Measurements from ENCODE around the gene TLE2. TPM values are rescaled to one million over a fixed set of nuclear protein-coding genes. Genes with fewer than 3 reads are reported as not detected.

TLE2 gene
- total RNA-seq, 1 experiment from 2014 or later: 3.1 TPM

GRCh38 chr19:3006075-3006767 is 22.9 kb downstream of the TLE2 start:
- Histone ChIP-seq H3K23ac (ENCODE audit: insufficient read length, low read depth, low read length) (no peak overlapping the region), H4K91ac (ENCODE audit: insufficient read length, low read depth, low read length) (no peak overlapping the region), H3K79me2 (ENCODE audit: insufficient read depth, low read length) (no peaks in the 10 kb centered on the region), H3T11ph (ENCODE audit: low read length) (no peak overlapping the region), H2BK15ac (ENCODE audit: low read depth, low read length) (no peak overlapping the region), H3K79me1 (ENCODE audit: insufficient read depth, low read depth, low read length, poor library complexity, severe bottlenecking) (no peaks in the 10 kb centered on the region), H2BK12ac (ENCODE audit: insufficient read length, low read depth, low read length) (no peak overlapping the region), H3K27me3 (ENCODE audit: insufficient read depth, low read length) (no peaks in the 10 kb centered on the region), H3K18ac (ENCODE audit: insufficient read length, low read depth, low read length) (no peak overlapping the region), H3K27ac (ENCODE audit: insufficient read length, low read depth, low read length) (no peak overlapping the region), H3K4ac (ENCODE audit: low read depth, low read length) (no peak overlapping the region), H4K8ac (replicated peaks; ENCODE audit: insufficient read length, low read depth, low read length) (no peak overlapping the region), H2AK5ac (ENCODE audit: insufficient read length, low read length) (no peak overlapping the region), H4K5ac (ENCODE audit: insufficient read length, low read depth, low read length) (no peak overlapping the region), H3K56ac (ENCODE audit: insufficient read length, low read depth, low read length) (no peak overlapping the region), H3K4me2 (ENCODE audit: insufficient read depth, insufficient read length, low read length) (no peak overlapping the region), H4K20me1 (ENCODE audit: control insufficient read depth, insufficient read depth, insufficient read length) (no peaks in the 10 kb centered on the region), H2AFZ (ENCODE audit: low read length) (no peak overlapping the region), H2BK120ac (ENCODE audit: low read depth, low read length, poor library complexity, severe bottlenecking) (no peak overlapping the region), H3K9ac (ENCODE audit: extremely low read depth, insufficient read length, low read length) (no peak overlapping the region), H2BK5ac (ENCODE audit: insufficient read length, low read length) (no peak overlapping the region), H2BK20ac (ENCODE audit: low read depth, low read length, poor library complexity, severe bottlenecking) (no peak overlapping the region), H3K4me1 (ENCODE audit: insufficient read depth, low read length) (no peaks in the 10 kb centered on the region), H3K23me2 (ENCODE audit: insufficient read length, low read depth, low read length, poor library complexity, severe bottlenecking) (no peaks in the 10 kb centered on the region), H3K9me3 (ENCODE audit: control insufficient read depth, low read depth, low read length) (no peaks in the 10 kb centered on the region), H3K14ac (ENCODE audit: insufficient read depth, low read length) (no peak overlapping the region)
- Mint-ChIP-seq H3K9me3 (no peaks in the 10 kb centered on the region; a peak in 1 of 5 replicates), H3K4me1 (peaks cover 0 to 14% of the 10 kb centered on the region in 2 experiments; a peak in 2 of 4 replicates), H3K4me3 (no peak overlapping the region), H3K36me3 (ENCODE audit: insufficient read depth in 1 of 3, low read depth in 3 of 3) (no peaks in the 10 kb centered on the region), H3K27me3 (ENCODE audit: low read depth) (peaks cover 8% of the 10 kb centered on the region), H3K27ac (no peak overlapping the region)
- no CpG with 5 or more reads among the region's 37 CpGs for WGBS (ENCODE audit: extremely low coverage, insufficient read length, low lambda C conversion rate)
- no peak for TF ChIP-seq CTCF (conservative IDR thresholded peaks at IDR 0.05)
- peak; percentile 99 for DNase-seq

All from H9 (cell line).